Body of pancreas (tissue), 4 donors: ENCODE measurements around the gene FBXL5.

Experiments
- POLR2A ChIP-seq, 3 donors: fragments of 450-650 bp; IDR thresholded peaks; one replicate each; pipeline ENCODE4 v1.6.1; 2016; ENCODE audit warnings: antibody characterized with exemption in 3 of 3, mild to moderate bottlenecking in 2 of 3
- TF ChIP-seq, protein P1 (sequence below), 7 experiments: fragments of 450-650 bp in 4 of 7; fragments of 200-600 bp in 3 of 7; sonication (generic) in 3 of 7; IDR thresholded peaks; one replicate each; pipeline ENCODE4 v1.5.1; 2016 to 2019; ENCODE audit warnings: antibody characterized with exemption in 7 of 7

DNA sequence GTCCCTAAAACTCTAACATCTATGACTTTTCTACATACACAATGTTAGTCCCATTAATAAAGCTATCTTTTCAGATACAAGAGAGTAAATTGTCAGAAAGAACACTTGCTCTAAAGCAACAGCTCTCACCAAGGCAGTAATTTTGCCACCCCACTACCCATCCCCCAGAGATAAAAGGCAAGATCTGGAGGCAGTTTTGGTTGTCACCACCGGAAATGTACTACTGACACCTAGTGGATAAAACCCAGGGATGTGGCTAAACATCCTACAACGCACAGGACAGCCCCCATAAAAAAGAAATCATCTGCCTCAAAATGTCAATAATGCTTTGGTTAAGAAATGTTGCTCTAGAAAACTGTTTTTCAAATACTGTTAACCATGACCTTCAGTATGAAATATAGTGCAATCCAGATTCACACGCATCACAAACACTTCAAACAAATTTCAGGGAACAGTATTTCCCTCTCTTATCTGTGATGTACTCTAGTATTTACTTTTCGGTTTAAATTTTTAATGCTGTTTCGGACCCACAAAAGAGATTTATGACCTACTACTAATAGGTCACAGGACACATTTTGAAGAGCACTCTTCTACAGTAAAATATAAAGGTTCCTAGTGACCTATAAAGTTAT, 5.1 kb downstream of the FBXL5 start:
- TF ChIP-seq, protein P1, sequence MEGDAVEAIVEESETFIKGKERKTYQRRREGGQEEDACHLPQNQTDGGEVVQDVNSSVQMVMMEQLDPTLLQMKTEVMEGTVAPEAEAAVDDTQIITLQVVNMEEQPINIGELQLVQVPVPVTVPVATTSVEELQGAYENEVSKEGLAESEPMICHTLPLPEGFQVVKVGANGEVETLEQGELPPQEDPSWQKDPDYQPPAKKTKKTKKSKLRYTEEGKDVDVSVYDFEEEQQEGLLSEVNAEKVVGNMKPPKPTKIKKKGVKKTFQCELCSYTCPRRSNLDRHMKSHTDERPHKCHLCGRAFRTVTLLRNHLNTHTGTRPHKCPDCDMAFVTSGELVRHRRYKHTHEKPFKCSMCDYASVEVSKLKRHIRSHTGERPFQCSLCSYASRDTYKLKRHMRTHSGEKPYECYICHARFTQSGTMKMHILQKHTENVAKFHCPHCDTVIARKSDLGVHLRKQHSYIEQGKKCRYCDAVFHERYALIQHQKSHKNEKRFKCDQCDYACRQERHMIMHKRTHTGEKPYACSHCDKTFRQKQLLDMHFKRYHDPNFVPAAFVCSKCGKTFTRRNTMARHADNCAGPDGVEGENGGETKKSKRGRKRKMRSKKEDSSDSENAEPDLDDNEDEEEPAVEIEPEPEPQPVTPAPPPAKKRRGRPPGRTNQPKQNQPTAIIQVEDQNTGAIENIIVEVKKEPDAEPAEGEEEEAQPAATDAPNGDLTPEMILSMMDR (IDR thresholded peaks at IDR 0.05): peak; percentile 39 to 71 (median 57)
- no peak for TF ChIP-seq POLR2A (IDR thresholded peaks at IDR 0.05)
